H9 (cell line): Measurements from ENCODE around the gene HUWE1. TPM values are rescaled to one million over a fixed set of nuclear protein-coding genes. Genes with fewer than 3 reads are reported as not detected.

Experiments used
- DNase-seq: peaks from one replicate; pipeline ENCODE4 v3.0.0-alpha.2; 2017
- H2AFZ ChIP-seq: one replicate; pipeline ENCODE4 v1.6.1; 2013; ENCODE audit warnings: mild to moderate bottlenecking, low read length, control low read depth, moderate library complexity
- H2AK5ac ChIP-seq: 2 replicates; pipeline ENCODE4 v1.6.1; 2013; ENCODE audit warnings: low read length, control low read depth, mixed read lengths; ENCODE audit not compliant: insufficient read length
- H2BK120ac ChIP-seq: one replicate; pipeline ENCODE4 v1.6.1; 2013; ENCODE audit warnings: low read depth, mild to moderate bottlenecking, low read length, control low read depth, inconsistent platforms; ENCODE audit not compliant: poor library complexity, severe bottlenecking
- H2BK12ac ChIP-seq: 2 replicates; pipeline ENCODE4 v1.6.1; 2013; ENCODE audit warnings: low read length, control low read depth, mixed read lengths, low read depth; ENCODE audit not compliant: insufficient read length
- H2BK15ac ChIP-seq: 2 replicates; pipeline ENCODE4 v1.6.1; 2013; ENCODE audit warnings: low read depth, low read length, control low read depth
- H2BK20ac ChIP-seq: one replicate; pipeline ENCODE4 v1.6.1; 2013; ENCODE audit warnings: low read depth, mild to moderate bottlenecking, low read length, control low read depth, inconsistent platforms; ENCODE audit not compliant: poor library complexity, severe bottlenecking
- H2BK5ac ChIP-seq: 2 replicates; pipeline ENCODE4 v1.6.1; 2013; ENCODE audit warnings: low read length, control low read depth, mixed read lengths; ENCODE audit not compliant: insufficient read length
- H3K14ac ChIP-seq: 2 replicates; pipeline ENCODE4 v1.6.1; 2013; ENCODE audit warnings: low read length, control low read depth; ENCODE audit not compliant: insufficient read depth
- H3K18ac ChIP-seq: 2 replicates; pipeline ENCODE4 v1.6.1; 2013; ENCODE audit warnings: low read depth, mild to moderate bottlenecking, mixed read lengths, low read length, control low read depth; ENCODE audit not compliant: insufficient read length
- H3K23ac ChIP-seq: 2 replicates; pipeline ENCODE4 v1.6.1; 2013; ENCODE audit warnings: low read length, control low read depth, mixed read lengths, low read depth; ENCODE audit not compliant: insufficient read length
- H3K23me2 ChIP-seq: 2 replicates; pipeline ENCODE4 v1.6.1; 2013; ENCODE audit warnings: low read depth, mild to moderate bottlenecking, mixed read lengths, low read length, control low read depth; ENCODE audit not compliant: insufficient read length, poor library complexity, severe bottlenecking
- H3K27ac ChIP-seq: 2 replicates; pipeline ENCODE4 v1.5.1; 2013; ENCODE audit warnings: low read length, control low read depth, mixed read lengths, low read depth; ENCODE audit not compliant: insufficient read length
- H3K27me3 ChIP-seq: 2 replicates; pipeline ENCODE4 v1.6.1; 2013; ENCODE audit warnings: low read length, control low read depth, inconsistent platforms; ENCODE audit not compliant: insufficient read depth
- H3K4ac ChIP-seq: 2 replicates; pipeline ENCODE4 v1.6.1; 2013; ENCODE audit warnings: low read depth, mild to moderate bottlenecking, control low read depth, inconsistent platforms, low read length, moderate library complexity
- H3K4me1 ChIP-seq: 2 replicates; pipeline ENCODE4 v1.6.1; 2013; ENCODE audit warnings: low read length, control low read depth, inconsistent platforms; ENCODE audit not compliant: insufficient read depth
- H3K4me2 ChIP-seq: 2 replicates; pipeline ENCODE4 v1.6.1; 2013; ENCODE audit warnings: low read length, control low read depth, mixed read lengths; ENCODE audit not compliant: insufficient read length, insufficient read depth
- H3K56ac ChIP-seq: 2 replicates; pipeline ENCODE4 v1.6.1; 2013; ENCODE audit warnings: low read depth, mild to moderate bottlenecking, mixed read lengths, low read length, control low read depth; ENCODE audit not compliant: insufficient read length
- H3K79me1 ChIP-seq: 2 replicates; pipeline ENCODE4 v1.6.1; 2013; ENCODE audit warnings: low read depth, mild to moderate bottlenecking, moderate library complexity, low read length, control low read depth, inconsistent platforms; ENCODE audit not compliant: insufficient read depth, poor library complexity, severe bottlenecking
- H3K79me2 ChIP-seq: 2 replicates; pipeline ENCODE4 v1.6.1; 2013; ENCODE audit warnings: low read length, control low read depth, inconsistent platforms; ENCODE audit not compliant: insufficient read depth
- H3K9ac ChIP-seq: 2 replicates; pipeline ENCODE4 v1.6.1; 2013; ENCODE audit warnings: low read length, control low read depth, mixed read lengths; ENCODE audit not compliant: insufficient read length; ENCODE audit errors: extremely low read depth
- H3K9me3 ChIP-seq: one replicate; pipeline ENCODE4 v1.6.1; 2013; ENCODE audit warnings: low read depth, low read length, inconsistent platforms; ENCODE audit not compliant: control insufficient read depth
- H3T11ph ChIP-seq: one replicate; pipeline ENCODE4 v1.6.1; 2013; ENCODE audit warnings: mild to moderate bottlenecking, low read length, control low read depth, inconsistent platforms
- H4K20me1 ChIP-seq: one replicate; pipeline ENCODE4 v1.6.1; 2013; ENCODE audit not compliant: control insufficient read depth, insufficient read length, insufficient read depth
- H4K5ac ChIP-seq: 2 replicates; pipeline ENCODE4 v1.6.1; 2013; ENCODE audit warnings: low read depth, mild to moderate bottlenecking, mixed read lengths, low read length, control low read depth; ENCODE audit not compliant: insufficient read length
- H4K8ac ChIP-seq: replicated peaks from 2 replicates; pipeline ENCODE4 v1.6.1; 2013; ENCODE audit warnings: low read length, control low read depth, mixed read lengths, low read depth; ENCODE audit not compliant: insufficient read length
- H4K91ac ChIP-seq: 2 replicates; pipeline ENCODE4 v1.6.1; 2013; ENCODE audit warnings: low read depth, mild to moderate bottlenecking, moderate library complexity, mixed read lengths, low read length, control low read depth; ENCODE audit not compliant: insufficient read length
- H3K27ac Mint-ChIP-seq, 3 experiments: 2 replicates in 2 of 3; 3 replicates in 1 of 3; pipeline ENCODE4 v1.8.0; 2020 to 2021; ENCODE audit warnings: mixed read lengths in 3 of 3, mild to moderate bottlenecking in 1 of 3, moderate library complexity in 1 of 3
- H3K27me3 Mint-ChIP-seq: 2 replicates; pipeline ENCODE4 v1.8.0; 2021; ENCODE audit warnings: low read depth, mild to moderate bottlenecking, moderate library complexity, mixed read lengths
- H3K36me3 Mint-ChIP-seq, 3 experiments: 2 replicates in 2 of 3; 3 replicates in 1 of 3; pipeline ENCODE4 v1.8.0; 2020 to 2021; ENCODE audit warnings: low read depth in 3 of 3, mixed read lengths in 3 of 3; ENCODE audit not compliant: insufficient read depth in 1 of 3
- H3K4me1 Mint-ChIP-seq, 2 experiments: 2 replicates each; pipeline ENCODE4 v1.8.0; 2020; ENCODE audit warnings: mixed read lengths in 2 of 2
- H3K4me3 Mint-ChIP-seq, 2 experiments: 2 replicates in 1 of 2; 3 replicates in 1 of 2; pipeline ENCODE4 v1.8.0; 2020 to 2021; ENCODE audit warnings: mild to moderate bottlenecking in 2 of 2, mixed read lengths in 2 of 2, moderate library complexity in 1 of 2
- H3K9me3 Mint-ChIP-seq, 2 experiments: 2 replicates in 1 of 2; 3 replicates in 1 of 2; pipeline ENCODE4 v1.8.0; 2020; ENCODE audit warnings: mild to moderate bottlenecking in 2 of 2, mixed read lengths in 2 of 2, moderate library complexity in 1 of 2
- WGBS: extraction: QIAGEN DNeasy Blood & Tissue Kit; methylation state at CpG from one replicate; pipeline ENCODE4 v1.1.7; 2013; ENCODE audit warnings: missing lambda C conversion rate, low lambda C conversion rate, mixed read lengths; ENCODE audit not compliant: insufficient read length; ENCODE audit errors: extremely low coverage; 5-methylcytosine and 5-hydroxymethylcytosine counted together
- total RNA-seq: library from RNA; stranded (reverse); gene quantifications from 2 replicates; pipeline ENCODE4 v1.2.1, GENCODE V29; 2021
- TF ChIP-seq, protein P1 (sequence below): fragments of 200-600 bp; sonication (generic); conservative IDR thresholded peaks from 3 replicates; pipeline ENCODE4 v1.8.0; 2021; ENCODE audit warnings: antibody characterized with exemption, mild to moderate bottlenecking

Gene HUWE1
- total RNA-seq, 1 experiment from 2014 or later = 230 TPM

DNA sequence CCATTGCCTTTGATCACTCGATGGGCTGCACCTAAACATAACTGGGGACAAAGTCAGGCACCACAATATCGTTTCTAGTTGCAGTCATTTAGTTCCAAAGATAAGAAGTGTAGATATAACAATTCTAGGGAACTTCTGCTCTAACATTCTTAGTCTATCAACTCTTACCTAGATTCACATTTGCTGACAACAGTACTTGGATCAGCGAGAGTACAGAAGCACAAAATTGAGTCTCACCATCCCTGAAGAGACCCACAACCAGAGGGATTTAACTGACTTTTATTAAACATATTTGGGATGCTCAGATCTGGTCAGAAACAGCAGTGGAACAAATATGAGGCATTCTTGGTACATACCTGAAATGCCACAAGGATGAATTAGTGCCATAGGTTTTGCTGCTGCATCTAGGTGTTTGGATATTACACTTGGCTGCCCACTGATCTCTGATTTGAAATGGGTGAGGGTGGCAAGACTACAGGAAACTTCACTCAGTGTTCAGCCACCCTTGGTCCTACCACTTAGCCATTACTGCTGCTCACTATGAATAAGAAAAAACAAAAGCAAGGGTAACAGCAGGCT is 28.9 kb upstream of the HUWE1 start:
- H3K36me3 Mint-ChIP-seq = peaks cover 0 to 3% (median 0%) of the 10 kb centered on the region in 3 experiments; a peak in 4 of 7 replicates
- no CpG with 5 or more reads among the region's 3 CpGs for WGBS
- no peak overlapping the region for H2BK15ac ChIP-seq
- no peak overlapping the region for H3T11ph ChIP-seq
- H2BK12ac ChIP-seq = no peak overlapping the region
- H3K9me3 ChIP-seq = peaks cover 49% of the 10 kb centered on the region
- H3K4ac ChIP-seq = no peak overlapping the region
- no peak overlapping the region for H4K91ac ChIP-seq
- H3K56ac ChIP-seq = no peak overlapping the region
- no peak overlapping the region for H4K5ac ChIP-seq
- no peak overlapping the region for H3K27ac ChIP-seq
- no peak overlapping the region for H3K18ac ChIP-seq
- no peaks in the 10 kb centered on the region for H4K20me1 ChIP-seq
- no peak overlapping the region for H3K23ac ChIP-seq
- no peaks in the 10 kb centered on the region for H3K4me1 ChIP-seq
- no peak overlapping the region for H3K4me3 Mint-ChIP-seq
- H3K27me3 Mint-ChIP-seq = no peaks in the 10 kb centered on the region
- H3K14ac ChIP-seq = no peak overlapping the region
- H3K79me2 ChIP-seq = no peaks in the 10 kb centered on the region
- H2BK120ac ChIP-seq = no peak overlapping the region
- no peak overlapping the region for H3K4me2 ChIP-seq
- H3K9me3 Mint-ChIP-seq = peaks cover 69 to 70% of the 10 kb centered on the region in 2 experiments
- no peak overlapping the region for H2BK20ac ChIP-seq
- H3K9ac ChIP-seq = no peak overlapping the region
- no peaks in the 10 kb centered on the region for H3K27me3 ChIP-seq
- no peak overlapping the region for H2AK5ac ChIP-seq
- DNase-seq = no peak
- H3K79me1 ChIP-seq = no peaks in the 10 kb centered on the region
- no peak overlapping the region for H4K8ac ChIP-seq
- TF ChIP-seq, protein P1, sequence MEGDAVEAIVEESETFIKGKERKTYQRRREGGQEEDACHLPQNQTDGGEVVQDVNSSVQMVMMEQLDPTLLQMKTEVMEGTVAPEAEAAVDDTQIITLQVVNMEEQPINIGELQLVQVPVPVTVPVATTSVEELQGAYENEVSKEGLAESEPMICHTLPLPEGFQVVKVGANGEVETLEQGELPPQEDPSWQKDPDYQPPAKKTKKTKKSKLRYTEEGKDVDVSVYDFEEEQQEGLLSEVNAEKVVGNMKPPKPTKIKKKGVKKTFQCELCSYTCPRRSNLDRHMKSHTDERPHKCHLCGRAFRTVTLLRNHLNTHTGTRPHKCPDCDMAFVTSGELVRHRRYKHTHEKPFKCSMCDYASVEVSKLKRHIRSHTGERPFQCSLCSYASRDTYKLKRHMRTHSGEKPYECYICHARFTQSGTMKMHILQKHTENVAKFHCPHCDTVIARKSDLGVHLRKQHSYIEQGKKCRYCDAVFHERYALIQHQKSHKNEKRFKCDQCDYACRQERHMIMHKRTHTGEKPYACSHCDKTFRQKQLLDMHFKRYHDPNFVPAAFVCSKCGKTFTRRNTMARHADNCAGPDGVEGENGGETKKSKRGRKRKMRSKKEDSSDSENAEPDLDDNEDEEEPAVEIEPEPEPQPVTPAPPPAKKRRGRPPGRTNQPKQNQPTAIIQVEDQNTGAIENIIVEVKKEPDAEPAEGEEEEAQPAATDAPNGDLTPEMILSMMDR = no peak
- H3K27ac Mint-ChIP-seq = peak overlapping the region in 1 of 3 experiments; percentile 70; a peak in 1 of 7 replicates
- H2BK5ac ChIP-seq = no peak overlapping the region
- H3K4me1 Mint-ChIP-seq = peaks cover 9 to 11% of the 10 kb centered on the region in 2 experiments
- H3K23me2 ChIP-seq = no peaks in the 10 kb centered on the region
- no peak overlapping the region for H2AFZ ChIP-seq
